ENCODE results near the gene PDE8B.

- TF ChIP-seq GATA2 (IDR thresholded peaks at IDR 0.05; ENCODE audit: low read depth, low read length) (no peak), GATA3 (IDR thresholded peaks at IDR 0.05; ENCODE audit: low read depth, low read length) (no peak)
These were observed 132.7 kb downstream of the PDE8B start for GRCh38 chr5:77343165-77343564.

All from SH-SY5Y (cell line).